SU-DHL-6 (cell line): Measurements from ENCODE around the gene NKX1-2.

ENCODE experiments used
- H2AFZ ChIP-seq: fragments of 200-600 bp; sonication (generic); 2 replicates; pipeline ENCODE4 v1.6.1; 2014; ENCODE audit warnings: low read depth, mild to moderate bottlenecking, moderate library complexity, mixed read lengths, antibody characterized with exemption, low read length; ENCODE audit not compliant: severe bottlenecking
- H3F3A ChIP-seq: fragments of 200-600 bp; shearing (Covaris generic); 2 replicates; pipeline ENCODE4 v1.6.0; 2016; ENCODE audit warnings: antibody characterized with exemption, mild to moderate bottlenecking; ENCODE audit not compliant: insufficient read depth
- H3K27ac ChIP-seq: fragments of 200-600 bp; sonication (generic); 2 replicates; pipeline ENCODE4 v1.5.1; 2016; ENCODE audit warnings: low read depth, mild to moderate bottlenecking, low read length, moderate library complexity, mixed read lengths
- H3K27me3 ChIP-seq: fragments of 200-600 bp; sonication (generic), shearing (Covaris generic); 2 replicates; pipeline ENCODE4 v1.6.0; 2014; ENCODE audit warnings: mild to moderate bottlenecking, low read length
- H3K36me3 ChIP-seq: fragments of 200-600 bp; sonication (generic); 2 replicates; pipeline ENCODE4 v1.6.1; 2014; ENCODE audit warnings: mild to moderate bottlenecking, low read length, mixed read lengths
- H3K4me2 ChIP-seq: fragments of 300-600, 200-600 bp; shearing (Covaris generic), sonication (generic); 2 replicates; pipeline ENCODE4 v1.6.0; 2014; ENCODE audit warnings: low read length, low read depth, mild to moderate bottlenecking; ENCODE audit not compliant: poor library complexity, severe bottlenecking
- H3K4me3 ChIP-seq: fragments of 200-600 bp; sonication (generic); 2 replicates; pipeline ENCODE4 v1.5.1; 2014; ENCODE audit warnings: antibody characterized with exemption, low read length, mild to moderate bottlenecking, mixed read lengths; ENCODE audit not compliant: insufficient read depth, poor library complexity, severe bottlenecking
- H3K79me2 ChIP-seq: fragments of 200-600 bp; sonication (generic); 2 replicates; pipeline ENCODE4 v1.6.1; 2014; ENCODE audit warnings: mild to moderate bottlenecking, low read length, moderate library complexity; ENCODE audit not compliant: insufficient read depth
- H3K9ac ChIP-seq: fragments of 200-600 bp; sonication (generic); 2 replicates; pipeline ENCODE4 v1.7.0; 2014; ENCODE audit warnings: mild to moderate bottlenecking, low read length
- H3K9me2 ChIP-seq: fragments of 200-600 bp; sonication (generic); replicated peaks from 2 replicates; pipeline ENCODE4 v1.6.1; 2014; ENCODE audit warnings: low read length; ENCODE audit not compliant: insufficient read depth
- H3K9me3 ChIP-seq: fragments of 200-600 bp; sonication (generic); 2 replicates; pipeline ENCODE4 v1.6.1; 2014; ENCODE audit warnings: low read length, mixed read lengths; ENCODE audit not compliant: insufficient read depth
- H4K20me1 ChIP-seq: fragments of 200-600 bp; sonication (generic); 2 replicates; pipeline ENCODE4 v1.6.1; 2014; ENCODE audit warnings: low read depth, mild to moderate bottlenecking, antibody characterized with exemption, low read length, moderate library complexity, mixed read lengths
- CTCF ChIP-seq: fragments of 200-600 bp; sonication (generic); IDR thresholded peaks from one replicate; pipeline ENCODE4 v1.5.1; 2017; ENCODE audit warnings: antibody characterized with exemption, mild to moderate bottlenecking, low read length, moderate library complexity; ENCODE audit not compliant: insufficient read depth, poor library complexity, severe bottlenecking
- EZH2phosphoT487 ChIP-seq: fragments of 200-600 bp; sonication (generic), shearing (Covaris generic); conservative IDR thresholded peaks from 2 replicates; pipeline ENCODE4 v1.6.1; 2018; ENCODE audit warnings: mild to moderate bottlenecking, antibody characterized with exemption, low read length, moderate library complexity, mixed read lengths

Gene NKX1-2

GRCh38 chr10:124484031-124484430 is 34.2 kb upstream of the NKX1-2 start:
- Histone ChIP-seq H3K4me3 (no peak overlapping the region), H3K27ac (no peak overlapping the region), H3K9ac (no peak overlapping the region), H3K36me3 (no peaks in the 10 kb centered on the region; the same call in 1 of the 2 replicates), H2AFZ (no peak overlapping the region), H4K20me1 (no peaks in the 10 kb centered on the region), H3K27me3 (no peaks in the 10 kb centered on the region), H3K9me3 (0 out of 2 replicates have a peak, but pooled peaks cover 3% of the 10 kb centered on the region), H3K9me2 (no peaks in the 10 kb centered on the region), H3K79me2 (no peaks in the 10 kb centered on the region), H3K4me2 (no peak overlapping the region), H3F3A (no peaks in the 10 kb centered on the region)
- TF ChIP-seq EZH2phosphoT487 (no peak), CTCF (no peak)

- no peaks in the 10 kb centered on the region; the same call in 1 of the 2 replicates for H3K36me3 ChIP-seq
- H4K20me1 ChIP-seq = no peaks in the 10 kb centered on the region
- no peak overlapping the region for H3K4me2 ChIP-seq
- no peaks in the 10 kb centered on the region for H3K9me2 ChIP-seq
- H3K9ac ChIP-seq = no peak overlapping the region
- H3K27me3 ChIP-seq = no peaks in the 10 kb centered on the region
- H3F3A ChIP-seq = no peaks in the 10 kb centered on the region
- no peak overlapping the region for H3K4me3 ChIP-seq
- H3K79me2 ChIP-seq = no peaks in the 10 kb centered on the region
- no peak for TF ChIP-seq EZH2phosphoT487
- no peak overlapping the region for H2AFZ ChIP-seq
- H3K27ac ChIP-seq = no peak overlapping the region
- 0 out of 2 replicates have a peak, but pooled peaks cover 3% of the 10 kb centered on the region for H3K9me3 ChIP-seq
Observed at GRCh38 chr10:124482876-124483275, 33.0 kb upstream of the NKX1-2 start.

GRCh38 chr10:124482236-124482800 is 32.5 kb upstream of the NKX1-2 start:
- no peak overlapping the region for H3K4me3 ChIP-seq
- no peaks in the 10 kb centered on the region for H4K20me1 ChIP-seq
- H3K27ac ChIP-seq = no peak overlapping the region
- no peaks in the 10 kb centered on the region for H3K27me3 ChIP-seq
- H3K9ac ChIP-seq = no peak overlapping the region
- no peak for TF ChIP-seq EZH2phosphoT487
- no peak for TF ChIP-seq CTCF
- H3K79me2 ChIP-seq = no peaks in the 10 kb centered on the region
- no peak overlapping the region for H3K4me2 ChIP-seq
- no peaks in the 10 kb centered on the region for H3F3A ChIP-seq
- no peak overlapping the region for H2AFZ ChIP-seq
- no peaks in the 10 kb centered on the region; the same call in 1 of the 2 replicates for H3K36me3 ChIP-seq
- 0 out of 2 replicates have a peak, but pooled peaks cover 3% of the 10 kb centered on the region for H3K9me3 ChIP-seq
- H3K9me2 ChIP-seq = no peaks in the 10 kb centered on the region

- Histone ChIP-seq H3K79me2 (no peaks in the 10 kb centered on the region), H3F3A (no peaks in the 10 kb centered on the region), H3K4me3 (no peak overlapping the region), H3K27ac (no peak overlapping the region), H3K36me3 (no peaks in the 10 kb centered on the region; the same call in 1 of the 2 replicates), H3K4me2 (no peak overlapping the region), H3K9ac (no peak overlapping the region), H2AFZ (no peak overlapping the region), H3K9me2 (no peaks in the 10 kb centered on the region), H3K9me3 (no peaks in the 10 kb centered on the region), H4K20me1 (no peaks in the 10 kb centered on the region), H3K27me3 (no peaks in the 10 kb centered on the region)
- TF ChIP-seq EZH2phosphoT487 = no peak
- TF ChIP-seq CTCF = no peak
Observed at GRCh38 chr10:124481717-124482116, 31.9 kb upstream of the NKX1-2 start.
